H9 (cell line): ENCODE data around the gene DENND5B. TPM values are rescaled to one million over a fixed set of nuclear protein-coding genes. Genes with fewer than 3 reads are reported as not detected.
A peak's percentile ranks its signal among the peaks of the same experiment; 100 is the strongest.

Experiments
- DNase-seq: peaks from one replicate; pipeline ENCODE4 v3.0.0-alpha.2; 2017
- H2AFZ ChIP-seq: one replicate; pipeline ENCODE4 v1.6.1; 2013; ENCODE audit warnings: mild to moderate bottlenecking, low read length, control low read depth, moderate library complexity
- H2AK5ac ChIP-seq: 2 replicates; pipeline ENCODE4 v1.6.1; 2013; ENCODE audit warnings: low read length, control low read depth, mixed read lengths; ENCODE audit not compliant: insufficient read length
- H2BK120ac ChIP-seq: one replicate; pipeline ENCODE4 v1.6.1; 2013; ENCODE audit warnings: low read depth, mild to moderate bottlenecking, low read length, control low read depth, inconsistent platforms; ENCODE audit not compliant: poor library complexity, severe bottlenecking
- H2BK12ac ChIP-seq: 2 replicates; pipeline ENCODE4 v1.6.1; 2013; ENCODE audit warnings: low read length, control low read depth, mixed read lengths, low read depth; ENCODE audit not compliant: insufficient read length
- H2BK15ac ChIP-seq: 2 replicates; pipeline ENCODE4 v1.6.1; 2013; ENCODE audit warnings: low read depth, low read length, control low read depth
- H2BK20ac ChIP-seq: one replicate; pipeline ENCODE4 v1.6.1; 2013; ENCODE audit warnings: low read depth, mild to moderate bottlenecking, low read length, control low read depth, inconsistent platforms; ENCODE audit not compliant: poor library complexity, severe bottlenecking
- H2BK5ac ChIP-seq: 2 replicates; pipeline ENCODE4 v1.6.1; 2013; ENCODE audit warnings: low read length, control low read depth, mixed read lengths; ENCODE audit not compliant: insufficient read length
- H3K14ac ChIP-seq: 2 replicates; pipeline ENCODE4 v1.6.1; 2013; ENCODE audit warnings: low read length, control low read depth; ENCODE audit not compliant: insufficient read depth
- H3K18ac ChIP-seq: 2 replicates; pipeline ENCODE4 v1.6.1; 2013; ENCODE audit warnings: low read depth, mild to moderate bottlenecking, mixed read lengths, low read length, control low read depth; ENCODE audit not compliant: insufficient read length
- H3K23ac ChIP-seq: 2 replicates; pipeline ENCODE4 v1.6.1; 2013; ENCODE audit warnings: low read length, control low read depth, mixed read lengths, low read depth; ENCODE audit not compliant: insufficient read length
- H3K23me2 ChIP-seq: 2 replicates; pipeline ENCODE4 v1.6.1; 2013; ENCODE audit warnings: low read depth, mild to moderate bottlenecking, mixed read lengths, low read length, control low read depth; ENCODE audit not compliant: insufficient read length, poor library complexity, severe bottlenecking
- H3K27ac ChIP-seq: 2 replicates; pipeline ENCODE4 v1.5.1; 2013; ENCODE audit warnings: low read length, control low read depth, mixed read lengths, low read depth; ENCODE audit not compliant: insufficient read length
- H3K27me3 ChIP-seq: 2 replicates; pipeline ENCODE4 v1.6.1; 2013; ENCODE audit warnings: low read length, control low read depth, inconsistent platforms; ENCODE audit not compliant: insufficient read depth
- H3K4ac ChIP-seq: 2 replicates; pipeline ENCODE4 v1.6.1; 2013; ENCODE audit warnings: low read depth, mild to moderate bottlenecking, control low read depth, inconsistent platforms, low read length, moderate library complexity
- H3K4me1 ChIP-seq: 2 replicates; pipeline ENCODE4 v1.6.1; 2013; ENCODE audit warnings: low read length, control low read depth, inconsistent platforms; ENCODE audit not compliant: insufficient read depth
- H3K4me2 ChIP-seq: 2 replicates; pipeline ENCODE4 v1.6.1; 2013; ENCODE audit warnings: low read length, control low read depth, mixed read lengths; ENCODE audit not compliant: insufficient read length, insufficient read depth
- H3K56ac ChIP-seq: 2 replicates; pipeline ENCODE4 v1.6.1; 2013; ENCODE audit warnings: low read depth, mild to moderate bottlenecking, mixed read lengths, low read length, control low read depth; ENCODE audit not compliant: insufficient read length
- H3K79me1 ChIP-seq: 2 replicates; pipeline ENCODE4 v1.6.1; 2013; ENCODE audit warnings: low read depth, mild to moderate bottlenecking, moderate library complexity, low read length, control low read depth, inconsistent platforms; ENCODE audit not compliant: insufficient read depth, poor library complexity, severe bottlenecking
- H3K79me2 ChIP-seq: 2 replicates; pipeline ENCODE4 v1.6.1; 2013; ENCODE audit warnings: low read length, control low read depth, inconsistent platforms; ENCODE audit not compliant: insufficient read depth
- H3K9ac ChIP-seq: 2 replicates; pipeline ENCODE4 v1.6.1; 2013; ENCODE audit warnings: low read length, control low read depth, mixed read lengths; ENCODE audit not compliant: insufficient read length; ENCODE audit errors: extremely low read depth
- H3K9me3 ChIP-seq: one replicate; pipeline ENCODE4 v1.6.1; 2013; ENCODE audit warnings: low read depth, low read length, inconsistent platforms; ENCODE audit not compliant: control insufficient read depth
- H3T11ph ChIP-seq: one replicate; pipeline ENCODE4 v1.6.1; 2013; ENCODE audit warnings: mild to moderate bottlenecking, low read length, control low read depth, inconsistent platforms
- H4K20me1 ChIP-seq: one replicate; pipeline ENCODE4 v1.6.1; 2013; ENCODE audit not compliant: control insufficient read depth, insufficient read length, insufficient read depth
- H4K5ac ChIP-seq: 2 replicates; pipeline ENCODE4 v1.6.1; 2013; ENCODE audit warnings: low read depth, mild to moderate bottlenecking, mixed read lengths, low read length, control low read depth; ENCODE audit not compliant: insufficient read length
- H4K8ac ChIP-seq: replicated peaks from 2 replicates; pipeline ENCODE4 v1.6.1; 2013; ENCODE audit warnings: low read length, control low read depth, mixed read lengths, low read depth; ENCODE audit not compliant: insufficient read length
- H4K91ac ChIP-seq: 2 replicates; pipeline ENCODE4 v1.6.1; 2013; ENCODE audit warnings: low read depth, mild to moderate bottlenecking, moderate library complexity, mixed read lengths, low read length, control low read depth; ENCODE audit not compliant: insufficient read length
- H3K27ac Mint-ChIP-seq, 3 experiments: 2 replicates in 2 of 3; 3 replicates in 1 of 3; pipeline ENCODE4 v1.8.0; 2020 to 2021; ENCODE audit warnings: mixed read lengths in 3 of 3, mild to moderate bottlenecking in 1 of 3, moderate library complexity in 1 of 3
- H3K27me3 Mint-ChIP-seq: 2 replicates; pipeline ENCODE4 v1.8.0; 2021; ENCODE audit warnings: low read depth, mild to moderate bottlenecking, moderate library complexity, mixed read lengths
- H3K36me3 Mint-ChIP-seq, 3 experiments: 2 replicates in 2 of 3; 3 replicates in 1 of 3; pipeline ENCODE4 v1.8.0; 2020 to 2021; ENCODE audit warnings: low read depth in 3 of 3, mixed read lengths in 3 of 3; ENCODE audit not compliant: insufficient read depth in 1 of 3
- H3K4me1 Mint-ChIP-seq, 2 experiments: 2 replicates each; pipeline ENCODE4 v1.8.0; 2020; ENCODE audit warnings: mixed read lengths in 2 of 2
- H3K4me3 Mint-ChIP-seq, 2 experiments: 2 replicates in 1 of 2; 3 replicates in 1 of 2; pipeline ENCODE4 v1.8.0; 2020 to 2021; ENCODE audit warnings: mild to moderate bottlenecking in 2 of 2, mixed read lengths in 2 of 2, moderate library complexity in 1 of 2
- H3K9me3 Mint-ChIP-seq, 2 experiments: 2 replicates in 1 of 2; 3 replicates in 1 of 2; pipeline ENCODE4 v1.8.0; 2020; ENCODE audit warnings: mild to moderate bottlenecking in 2 of 2, mixed read lengths in 2 of 2, moderate library complexity in 1 of 2
- WGBS: extraction: QIAGEN DNeasy Blood & Tissue Kit; methylation state at CpG from one replicate; pipeline ENCODE4 v1.1.7; 2013; ENCODE audit warnings: missing lambda C conversion rate, low lambda C conversion rate, mixed read lengths; ENCODE audit not compliant: insufficient read length; ENCODE audit errors: extremely low coverage; 5-methylcytosine and 5-hydroxymethylcytosine counted together
- total RNA-seq: library from RNA; stranded (reverse); gene quantifications from 2 replicates; pipeline ENCODE4 v1.2.1, GENCODE V29; 2021
- TF ChIP-seq, protein P1 (sequence below): fragments of 200-600 bp; sonication (generic); conservative IDR thresholded peaks from 3 replicates; pipeline ENCODE4 v1.8.0; 2021; ENCODE audit warnings: antibody characterized with exemption, mild to moderate bottlenecking

DENND5B gene
- total RNA-seq, 1 experiment from 2014 or later: 13.4 TPM

DNA sequence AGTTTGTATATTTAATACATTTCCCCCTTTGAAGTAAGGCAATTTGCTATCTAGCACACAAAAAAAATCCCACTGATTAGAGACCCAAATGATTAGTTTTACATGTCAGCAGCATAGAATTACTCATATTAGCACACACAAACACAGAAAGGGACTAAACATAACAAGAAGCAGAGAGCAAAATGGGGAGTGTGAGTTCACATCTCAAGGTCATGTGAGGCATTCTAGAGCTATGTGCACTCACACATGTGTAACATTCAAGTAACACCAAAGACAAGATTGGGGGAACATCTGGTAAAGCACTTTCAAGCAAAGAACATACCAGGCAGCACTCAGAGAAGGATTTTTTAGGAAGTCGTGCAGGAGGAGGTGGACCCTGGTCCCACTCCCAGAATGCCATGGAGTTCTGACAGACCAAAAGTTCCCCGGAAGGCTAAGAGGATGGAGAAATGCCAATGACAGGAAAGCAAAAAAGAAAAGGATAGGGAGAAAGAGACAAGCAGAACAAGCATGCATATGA is 159.2 kb downstream of the DENND5B start:
- H4K20me1 ChIP-seq: no peaks in the 10 kb centered on the region
- no peak overlapping the region for H3K27ac ChIP-seq
- no peaks in the 10 kb centered on the region for H3K36me3 Mint-ChIP-seq

More for the DNA sequence above, 159.2 kb downstream of the DENND5B start:
- Histone ChIP-seq H3K9me3 (no peaks in the 10 kb centered on the region), H3K79me1 (no peaks in the 10 kb centered on the region), H3K27me3 (no peaks in the 10 kb centered on the region), H3K23ac (no peak overlapping the region), H2AK5ac (no peak overlapping the region), H2AFZ (no peak overlapping the region), H3K23me2 (no peaks in the 10 kb centered on the region), H2BK12ac (no peak overlapping the region), H4K5ac (no peak overlapping the region), H4K8ac (no peak overlapping the region), H3T11ph (no peak overlapping the region), H2BK120ac (no peak overlapping the region), H3K18ac (no peak overlapping the region), H3K79me2 (no peaks in the 10 kb centered on the region), H2BK20ac (no peak overlapping the region), H2BK5ac (no peak overlapping the region), H4K91ac (no peak overlapping the region), H3K9ac (no peak overlapping the region), H3K4me1 (no peaks in the 10 kb centered on the region), H3K14ac (no peak overlapping the region), H3K56ac (no peak overlapping the region), H3K4me2 (no peak overlapping the region), H3K4ac (no peak overlapping the region), H2BK15ac (no peak overlapping the region)
- Mint-ChIP-seq H3K9me3 (no peaks in the 10 kb centered on the region), H3K27me3 (no peaks in the 10 kb centered on the region; the same call in 1 of the 2 replicates), H3K27ac (0 out of 7 replicates have a peak overlapping the region, but pooled peaks of 1 of the 3 experiments have one; percentile 1), H3K4me3 (no peak overlapping the region), H3K4me1 (no peaks in the 10 kb centered on the region)
- TF ChIP-seq, protein P1, sequence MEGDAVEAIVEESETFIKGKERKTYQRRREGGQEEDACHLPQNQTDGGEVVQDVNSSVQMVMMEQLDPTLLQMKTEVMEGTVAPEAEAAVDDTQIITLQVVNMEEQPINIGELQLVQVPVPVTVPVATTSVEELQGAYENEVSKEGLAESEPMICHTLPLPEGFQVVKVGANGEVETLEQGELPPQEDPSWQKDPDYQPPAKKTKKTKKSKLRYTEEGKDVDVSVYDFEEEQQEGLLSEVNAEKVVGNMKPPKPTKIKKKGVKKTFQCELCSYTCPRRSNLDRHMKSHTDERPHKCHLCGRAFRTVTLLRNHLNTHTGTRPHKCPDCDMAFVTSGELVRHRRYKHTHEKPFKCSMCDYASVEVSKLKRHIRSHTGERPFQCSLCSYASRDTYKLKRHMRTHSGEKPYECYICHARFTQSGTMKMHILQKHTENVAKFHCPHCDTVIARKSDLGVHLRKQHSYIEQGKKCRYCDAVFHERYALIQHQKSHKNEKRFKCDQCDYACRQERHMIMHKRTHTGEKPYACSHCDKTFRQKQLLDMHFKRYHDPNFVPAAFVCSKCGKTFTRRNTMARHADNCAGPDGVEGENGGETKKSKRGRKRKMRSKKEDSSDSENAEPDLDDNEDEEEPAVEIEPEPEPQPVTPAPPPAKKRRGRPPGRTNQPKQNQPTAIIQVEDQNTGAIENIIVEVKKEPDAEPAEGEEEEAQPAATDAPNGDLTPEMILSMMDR: no peak
- DNase-seq: no peak
- WGBS: no CpG with 5 or more reads among the region's 2 CpGs
